SK-N-SH (cell line): Measurements from ENCODE around the gene OSBPL2. TPM values are rescaled to one million over a fixed set of nuclear protein-coding genes. Genes with fewer than 3 reads are reported as not detected.

ENCODE experiments used
- CTCF ChIA-PET: fragments of 300-600, 350-600 bp; formaldehyde crosslinking; extraction: SDS; loops from one replicate; lab custom pipeline; 2021; lab: Yijun Ruan, JAX
- POLR2A ChIA-PET: fragments of 350-600 bp; sonication (Branson Sonifier 250); formaldehyde crosslinking; extraction: SDS; loops from one replicate; lab custom pipeline; 2020; ENCODE audit warnings: antibody characterized with exemption, inconsistent platforms; lab: Yijun Ruan, JAX
- DNase-seq: peaks from one replicate; pipeline ENCODE4 v3.0.0; 2012
- H2AFZ ChIP-seq: fragments of 200-600 bp; sonication (generic); 2 replicates; pipeline ENCODE4 v1.8.1; 2016; ENCODE audit warnings: antibody characterized with exemption, mild to moderate bottlenecking, low read depth
- H3F3A ChIP-seq: fragments of 200-600 bp; sonication (generic); replicated peaks from 2 replicates; pipeline ENCODE3; 2016; ENCODE audit warnings: antibody characterized with exemption, mild to moderate bottlenecking; ENCODE audit not compliant: insufficient read depth
- H3K27ac ChIP-seq, 2 experiments: fragments of 200-500 bp in 1 of 2; fragments of 200-600 bp in 1 of 2; sonication (Bioruptor generic) in 1 of 2; sonication (generic), shearing (Covaris generic) in 1 of 2; 2 replicates each; pipeline versions ENCODE4 v1.5.1 to v1.6.1; 2014 to 2016; ENCODE audit warnings: low read depth in 2 of 2, inconsistent platforms in 1 of 2, low read length in 1 of 2, mild to moderate bottlenecking in 1 of 2, mixed read lengths in 1 of 2
- H3K27me3 ChIP-seq: fragments of 200-600 bp; sonication (generic), shearing (Covaris generic); 2 replicates; pipeline ENCODE4 v1.6.1; 2016; ENCODE audit warnings: mixed run types; ENCODE audit not compliant: insufficient read depth
- H3K36me3 ChIP-seq, 2 experiments: fragments of 200-500 bp in 1 of 2; fragments of 200-600 bp in 1 of 2; sonication (Bioruptor generic) in 1 of 2; sonication (generic) in 1 of 2; replicated peaks in 1 of 2; 2 replicates each; pipeline versions ENCODE3 to v1.5.1; 2014 to 2016; ENCODE audit warnings: low read length in 1 of 2, mild to moderate bottlenecking in 1 of 2; ENCODE audit not compliant: insufficient read depth in 2 of 2, control insufficient read depth in 1 of 2
- H3K4me1 ChIP-seq, 2 experiments: fragments of 200-500 bp in 1 of 2; fragments of 200-600 bp in 1 of 2; sonication (Bioruptor generic) in 1 of 2; sonication (generic), shearing (Covaris generic) in 1 of 2; 2 replicates each; pipeline versions ENCODE4 v1.5.1 to v1.6.1; 2014 to 2016; ENCODE audit warnings: low read depth in 1 of 2, low read length in 1 of 2, mixed run types in 1 of 2; ENCODE audit not compliant: insufficient read depth in 2 of 2, control insufficient read depth in 1 of 2
- H3K4me2 ChIP-seq: fragments of 200-600 bp; sonication (generic), shearing (Covaris generic); 2 replicates; pipeline ENCODE4 v1.6.1; 2017; ENCODE audit warnings: mixed run types
- H3K4me3 ChIP-seq, 2 experiments: fragments of 200-500 bp in 1 of 2; fragments of 200-600 bp in 1 of 2; sonication (Bioruptor generic) in 1 of 2; sonication (generic), shearing (Covaris generic) in 1 of 2; 2 replicates each; pipeline versions ENCODE4 v1.5.1 to v1.8.1; 2014 to 2016; ENCODE audit warnings: low read depth in 2 of 2, inconsistent platforms in 1 of 2, low read length in 1 of 2, mild to moderate bottlenecking in 1 of 2, mixed read lengths in 1 of 2, moderate library complexity in 1 of 2
- H3K79me2 ChIP-seq: fragments of 200-600 bp; sonication (generic); 2 replicates; pipeline ENCODE4 v1.8.1; 2017; ENCODE audit warnings: mild to moderate bottlenecking; ENCODE audit not compliant: insufficient read depth
- H3K9ac ChIP-seq: fragments of 200-600 bp; sonication (generic); 2 replicates; pipeline ENCODE4 v1.6.1; 2017; ENCODE audit warnings: mixed run types
- H3K9me2 ChIP-seq: fragments of 200-600 bp; sonication (generic); 2 replicates; pipeline ENCODE4 v1.6.1; 2017; ENCODE audit warnings: mixed run types
- H3K9me3 ChIP-seq: fragments of 200-600 bp; sonication (generic); 2 replicates; pipeline ENCODE4 v1.6.1; 2017; ENCODE audit warnings: mixed run types, mild to moderate bottlenecking, moderate library complexity
- H4K20me1 ChIP-seq: fragments of 200-600 bp; sonication (generic); 2 replicates; pipeline ENCODE4 v1.6.1; 2017; ENCODE audit warnings: mild to moderate bottlenecking, mixed run types; ENCODE audit not compliant: insufficient read depth
- CHD2 ChIP-seq: fragments of 150-350 bp; IDR thresholded peaks from 2 replicates; pipeline ENCODE4 v1.6.1; 2018; ENCODE audit warnings: low read length; ENCODE audit not compliant: partially characterized antibody
- ELF1 ChIP-seq: IDR thresholded peaks from 2 replicates; pipeline ENCODE4 v1.4.0; 2012
- FOSL2 ChIP-seq: IDR thresholded peaks from 2 replicates; pipeline ENCODE4 v1.4.0; 2012; ENCODE audit warnings: low read depth, mild to moderate bottlenecking, moderate library complexity, borderline replicate concordance
- FOXJ3 ChIP-seq: sonication (generic); formaldehyde crosslinking; IDR thresholded peaks from 2 replicates; pipeline ENCODE4 v1.5.1; 2020; ENCODE audit warnings: mild to moderate bottlenecking, missing genetic modification reagents
- GABPA ChIP-seq: IDR thresholded peaks from 2 replicates; pipeline ENCODE4 v1.4.0; 2012; ENCODE audit warnings: low read depth, mild to moderate bottlenecking
- GATA2 ChIP-seq: sonication (generic); formaldehyde crosslinking; IDR thresholded peaks from 2 replicates; pipeline ENCODE4 v1.5.0; 2020; ENCODE audit warnings: mild to moderate bottlenecking, missing genetic modification reagents
- IRF3 ChIP-seq: fragments of 150-350 bp; IDR thresholded peaks from 2 replicates; pipeline ENCODE4 v1.6.1; 2016; ENCODE audit warnings: mild to moderate bottlenecking, low read depth, low read length
- JUND ChIP-seq: IDR thresholded peaks from 2 replicates; pipeline ENCODE4 v1.4.0; 2012
- MAX ChIP-seq: IDR thresholded peaks from 2 replicates; pipeline ENCODE4 v1.4.0; 2012; ENCODE audit warnings: low read depth
- NRF1 ChIP-seq: IDR thresholded peaks from 2 replicates; pipeline ENCODE4 v1.6.1; 2012; ENCODE audit warnings: low read depth, mild to moderate bottlenecking, low read length
- RFX5 ChIP-seq: IDR thresholded peaks from 2 replicates; pipeline ENCODE4 v1.6.1; 2012; ENCODE audit warnings: mild to moderate bottlenecking, improper control_type of control experiment, low read length
- TAF1 ChIP-seq: IDR thresholded peaks from 2 replicates; pipeline ENCODE4 v1.6.1; 2012; ENCODE audit warnings: low read depth, mild to moderate bottlenecking, low read length, moderate library complexity, borderline replicate concordance
- TEAD4 ChIP-seq: IDR thresholded peaks from 2 replicates; pipeline ENCODE4 v1.4.0; 2012; ENCODE audit warnings: mild to moderate bottlenecking, borderline replicate concordance; ENCODE audit not compliant: insufficient read depth
- YY1 ChIP-seq: IDR thresholded peaks from 2 replicates; pipeline ENCODE4 v1.4.0; 2012; ENCODE audit warnings: low read depth, mild to moderate bottlenecking
- WGBS: methylation state at CpG from one replicate; pipeline ENCODE4 v1.1.6; 2017; ENCODE audit warnings: low lambda C conversion rate; 5-methylcytosine and 5-hydroxymethylcytosine counted together
- polyA plus RNA-seq, 3 experiments: library from polyadenylated mRNA; depleted of rRNA; stranded (reverse); fragments of >200 nt; gene quantifications; 2 replicates each; pipeline ENCODE4 v1.2.3, GENCODE V29; 2012
- TF ChIP-seq, protein P1 (sequence below): IDR thresholded peaks from 2 replicates; pipeline ENCODE4 v1.4.0; 2012; ENCODE audit warnings: low read depth, borderline replicate concordance
- TF ChIP-seq, protein P2 (sequence below): fragments of 150-350 bp; IDR thresholded peaks from 2 replicates; pipeline ENCODE4 v1.6.1; 2017; ENCODE audit warnings: antibody characterized with exemption, low read length, low read depth, borderline replicate concordance
- TF ChIP-seq, protein P3 (sequence below): IDR thresholded peaks from 2 replicates; pipeline ENCODE4 v1.4.0; 2012; ENCODE audit warnings: low read depth, borderline replicate concordance

Gene OSBPL2
- polyA plus RNA-seq, 1 of the 3 experiments (the other 2 are of a cell fraction) = 17.7 TPM

DNA sequence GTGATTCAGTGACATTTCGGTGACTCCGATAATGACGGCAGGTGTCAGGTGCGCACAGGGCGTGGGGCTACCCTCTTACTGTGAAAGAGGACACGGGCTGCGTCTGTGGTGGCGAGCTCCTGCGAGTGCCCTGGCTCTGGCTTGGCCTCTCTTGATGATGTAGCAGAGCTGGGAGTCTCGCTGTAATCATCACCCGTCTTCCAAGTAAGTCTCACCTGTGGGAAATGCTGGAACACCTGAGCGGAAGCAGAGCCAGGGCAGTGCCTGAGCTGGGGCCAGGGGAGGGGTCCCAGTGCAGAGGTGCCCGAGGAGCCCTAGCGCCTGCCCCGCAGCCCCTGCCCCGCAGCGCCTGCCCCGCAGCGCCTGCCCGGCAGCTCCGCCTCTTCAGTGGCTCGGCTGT is 4.8 kb downstream of the OSBPL2 start:
- TF ChIP-seq FOXJ3 (CRISPR knock-in tag) = no peak
- no peak for TF ChIP-seq JUND
- no peak for TF ChIP-seq TEAD4
- TF ChIP-seq RFX5 = no peak
- TF ChIP-seq NRF1 = no peak
- no peak for TF ChIP-seq YY1
- TF ChIP-seq CHD2 = no peak
- CTCF ChIA-PET = no interaction called here

GRCh38 chr20:62243906-62244515 is 5.7 kb downstream of the OSBPL2 start:
- no peaks in the 10 kb centered on the region for H3K9me3 ChIP-seq
- 89% methylated on average over 18 of the region's 21 CpGs for WGBS
- POLR2A ChIA-PET = no interaction called here
- no peak for DNase-seq
- H3K4me3 ChIP-seq = no peak overlapping the region
- TF ChIP-seq FOSL2 = no peak
- no peak for TF ChIP-seq GATA2 (CRISPR knock-in tag)
- TF ChIP-seq NRF1 = no peak
- no peak for TF ChIP-seq GABPA
- TF ChIP-seq JUND = no peak
- no peak for TF ChIP-seq CHD2
- no peak for TF ChIP-seq MAX
- TF ChIP-seq, protein P1, sequence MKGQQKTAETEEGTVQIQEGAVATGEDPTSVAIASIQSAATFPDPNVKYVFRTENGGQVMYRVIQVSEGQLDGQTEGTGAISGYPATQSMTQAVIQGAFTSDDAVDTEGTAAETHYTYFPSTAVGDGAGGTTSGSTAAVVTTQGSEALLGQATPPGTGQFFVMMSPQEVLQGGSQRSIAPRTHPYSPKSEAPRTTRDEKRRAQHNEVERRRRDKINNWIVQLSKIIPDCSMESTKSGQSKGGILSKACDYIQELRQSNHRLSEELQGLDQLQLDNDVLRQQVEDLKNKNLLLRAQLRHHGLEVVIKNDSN = no peak
- TF ChIP-seq, protein P2, sequence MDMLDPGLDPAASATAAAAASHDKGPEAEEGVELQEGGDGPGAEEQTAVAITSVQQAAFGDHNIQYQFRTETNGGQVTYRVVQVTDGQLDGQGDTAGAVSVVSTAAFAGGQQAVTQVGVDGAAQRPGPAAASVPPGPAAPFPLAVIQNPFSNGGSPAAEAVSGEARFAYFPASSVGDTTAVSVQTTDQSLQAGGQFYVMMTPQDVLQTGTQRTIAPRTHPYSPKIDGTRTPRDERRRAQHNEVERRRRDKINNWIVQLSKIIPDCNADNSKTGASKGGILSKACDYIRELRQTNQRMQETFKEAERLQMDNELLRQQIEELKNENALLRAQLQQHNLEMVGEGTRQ = no peak
- TF ChIP-seq ELF1 = no peak
- TF ChIP-seq, protein P3, sequence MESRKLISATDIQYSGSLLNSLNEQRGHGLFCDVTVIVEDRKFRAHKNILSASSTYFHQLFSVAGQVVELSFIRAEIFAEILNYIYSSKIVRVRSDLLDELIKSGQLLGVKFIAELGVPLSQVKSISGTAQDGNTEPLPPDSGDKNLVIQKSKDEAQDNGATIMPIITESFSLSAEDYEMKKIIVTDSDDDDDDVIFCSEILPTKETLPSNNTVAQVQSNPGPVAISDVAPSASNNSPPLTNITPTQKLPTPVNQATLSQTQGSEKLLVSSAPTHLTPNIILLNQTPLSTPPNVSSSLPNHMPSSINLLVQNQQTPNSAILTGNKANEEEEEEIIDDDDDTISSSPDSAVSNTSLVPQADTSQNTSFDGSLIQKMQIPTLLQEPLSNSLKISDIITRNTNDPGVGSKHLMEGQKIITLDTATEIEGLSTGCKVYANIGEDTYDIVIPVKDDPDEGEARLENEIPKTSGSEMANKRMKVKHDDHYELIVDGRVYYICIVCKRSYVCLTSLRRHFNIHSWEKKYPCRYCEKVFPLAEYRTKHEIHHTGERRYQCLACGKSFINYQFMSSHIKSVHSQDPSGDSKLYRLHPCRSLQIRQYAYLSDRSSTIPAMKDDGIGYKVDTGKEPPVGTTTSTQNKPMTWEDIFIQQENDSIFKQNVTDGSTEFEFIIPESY = no peak
- no peak for TF ChIP-seq IRF3
- TF ChIP-seq TAF1 = no peak
- TF ChIP-seq, all 33 proteins: peak for 0
- Histone ChIP-seq H3K79me2 (peaks cover 89% of the 10 kb centered on the region), H3K4me2 (no peak overlapping the region), H3K9ac (no peak overlapping the region), H3K27me3 (no peaks in the 10 kb centered on the region), H2AFZ (no peak overlapping the region), H3K9me2 (no peaks in the 10 kb centered on the region), H3F3A (no peaks in the 10 kb centered on the region), H3K36me3 (peaks cover 0 to 15% of the 10 kb centered on the region in 2 experiments), H3K4me1 (peaks cover 5 to 9% of the 10 kb centered on the region in 2 experiments; a peak in 1 of 4 replicates), H4K20me1 (peaks cover 92% of the 10 kb centered on the region), H3K27ac (no peak overlapping the region)
- CTCF ChIA-PET = interaction anchor here (0.8 kb wide), 1 partner anchor 8 kb away, joined by 3 read pairs; no protein-coding TSS in a partner anchor

More for the DNA sequence above, 4.8 kb downstream of the OSBPL2 start:
- Histone ChIP-seq H3K4me1 (peaks cover 5 to 9% of the 10 kb centered on the region in 2 experiments; a peak in 1 of 4 replicates), H3K36me3 (peaks cover 0 to 15% of the 10 kb centered on the region in 2 experiments), H3K79me2 (peaks cover 88% of the 10 kb centered on the region), H2AFZ (no peak overlapping the region), H3K4me2 (no peak overlapping the region), H3K27ac (no peak overlapping the region), H3K4me3 (no peak overlapping the region), H3K27me3 (no peaks in the 10 kb centered on the region), H3K9ac (no peak overlapping the region), H4K20me1 (peaks cover 83% of the 10 kb centered on the region), H3K9me2 (no peaks in the 10 kb centered on the region), H3F3A (no peaks in the 10 kb centered on the region), H3K9me3 (no peaks in the 10 kb centered on the region)
- no peak for DNase-seq
- 98% methylated on average over 15 of the region's 22 CpGs for WGBS
- POLR2A ChIA-PET = no interaction called here
